GM21576 (cell line): ENCODE data around the gene BYSL.

ENCODE experiments used
- ATAC-seq: cut with Tn5 transposase; IDR thresholded peaks from one replicate; pipeline ENCODE4 v1.9.1; 2021; ENCODE audit warnings: mild to moderate bottlenecking, moderate library complexity; ENCODE audit not compliant: unreplicated experiment

The BYSL gene, protein sequence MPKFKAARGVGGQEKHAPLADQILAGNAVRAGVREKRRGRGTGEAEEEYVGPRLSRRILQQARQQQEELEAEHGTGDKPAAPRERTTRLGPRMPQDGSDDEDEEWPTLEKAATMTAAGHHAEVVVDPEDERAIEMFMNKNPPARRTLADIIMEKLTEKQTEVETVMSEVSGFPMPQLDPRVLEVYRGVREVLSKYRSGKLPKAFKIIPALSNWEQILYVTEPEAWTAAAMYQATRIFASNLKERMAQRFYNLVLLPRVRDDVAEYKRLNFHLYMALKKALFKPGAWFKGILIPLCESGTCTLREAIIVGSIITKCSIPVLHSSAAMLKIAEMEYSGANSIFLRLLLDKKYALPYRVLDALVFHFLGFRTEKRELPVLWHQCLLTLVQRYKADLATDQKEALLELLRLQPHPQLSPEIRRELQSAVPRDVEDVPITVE

DNA sequence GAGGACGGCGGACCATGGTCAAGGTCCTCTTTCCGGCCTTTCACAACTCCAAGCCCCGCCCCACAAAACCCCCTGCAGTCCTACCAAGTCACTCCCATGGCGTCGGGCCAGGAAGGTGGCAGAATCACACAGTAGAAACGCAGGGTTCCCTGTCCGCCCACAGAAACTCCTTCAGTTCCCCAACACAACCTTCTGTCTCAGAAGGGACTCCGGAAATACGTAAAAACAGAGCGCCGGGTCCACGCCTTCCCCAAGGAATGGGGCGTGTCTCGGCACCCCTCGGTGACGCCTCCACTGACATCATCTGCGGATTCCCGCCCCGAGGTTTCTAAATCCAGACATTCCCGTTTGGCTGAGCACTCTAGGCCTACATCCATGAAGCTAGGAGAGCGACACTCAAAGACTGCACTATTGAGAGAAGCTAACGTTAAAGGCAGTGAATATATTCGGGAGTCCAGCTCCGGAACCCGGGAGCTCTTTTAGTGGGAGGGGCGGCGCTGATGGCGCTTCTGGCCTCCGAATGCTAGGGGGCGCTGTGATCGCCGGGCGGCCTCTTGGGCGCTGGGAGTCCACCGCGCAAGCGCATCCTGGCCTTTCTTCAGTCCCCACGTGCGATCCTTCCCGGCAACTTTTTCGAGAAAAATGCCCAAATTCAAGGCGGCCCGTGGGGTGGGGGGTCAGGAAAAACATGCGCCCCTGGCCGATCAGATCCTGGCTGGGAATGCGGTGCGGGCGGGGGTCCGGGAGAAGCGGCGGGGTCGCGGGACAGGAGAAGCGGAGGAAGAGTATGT lies at the start of gene BYSL, which contains the start of gene MED20:
Gene BYSL, plus strand, starts transcription at position 579 of the 791 bp plus-strand sequence. Its CDS starts 64 bp downstream, at position 643.
Gene MED20, minus strand, starts transcription at position 219 of the 791 bp plus-strand sequence. Its CDS starts 121 bp downstream, at position 98.
- peak; percentile 93 for ATAC-seq

DNA sequence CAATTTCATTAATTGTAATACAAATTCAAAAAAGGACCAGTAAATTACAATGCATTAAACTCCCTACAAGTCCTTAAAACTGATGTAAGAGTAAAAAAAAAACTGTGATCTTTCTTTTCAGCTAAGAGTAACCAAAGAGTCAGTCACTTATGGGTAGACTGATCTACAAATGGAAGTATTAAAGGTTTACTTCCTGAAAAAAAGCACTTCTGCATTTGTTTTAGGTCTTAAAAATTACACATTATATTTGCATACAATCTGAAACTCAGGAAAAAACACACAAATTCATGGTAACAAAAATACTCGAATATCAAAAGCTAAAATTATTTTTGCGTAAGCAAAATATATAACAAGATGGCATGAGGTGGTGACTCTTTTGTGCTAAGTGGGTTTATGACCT lies 49.6 kb upstream of the BYSL start:
- ATAC-seq, result no peak

DNA sequence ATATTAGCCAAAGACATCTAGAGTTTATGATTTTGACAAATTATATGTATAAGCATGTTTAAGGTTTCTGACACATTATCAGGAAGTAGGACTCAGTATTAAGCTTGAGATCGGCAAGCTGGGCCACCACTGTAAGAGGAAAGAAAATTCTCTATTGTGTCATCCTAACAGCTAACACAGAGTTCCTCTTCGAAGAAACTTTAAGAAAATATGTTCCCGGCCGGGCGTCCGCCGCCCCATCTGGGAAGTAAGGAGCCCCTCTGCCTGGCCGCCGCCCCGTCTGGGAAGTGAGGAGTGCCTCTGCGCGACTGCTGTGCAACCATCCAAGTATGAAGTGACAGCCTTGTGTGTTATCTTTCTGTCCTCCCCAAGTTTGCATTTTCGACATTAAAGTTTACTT lies 49.2 kb upstream of the BYSL start:
- no peak for ATAC-seq

DNA sequence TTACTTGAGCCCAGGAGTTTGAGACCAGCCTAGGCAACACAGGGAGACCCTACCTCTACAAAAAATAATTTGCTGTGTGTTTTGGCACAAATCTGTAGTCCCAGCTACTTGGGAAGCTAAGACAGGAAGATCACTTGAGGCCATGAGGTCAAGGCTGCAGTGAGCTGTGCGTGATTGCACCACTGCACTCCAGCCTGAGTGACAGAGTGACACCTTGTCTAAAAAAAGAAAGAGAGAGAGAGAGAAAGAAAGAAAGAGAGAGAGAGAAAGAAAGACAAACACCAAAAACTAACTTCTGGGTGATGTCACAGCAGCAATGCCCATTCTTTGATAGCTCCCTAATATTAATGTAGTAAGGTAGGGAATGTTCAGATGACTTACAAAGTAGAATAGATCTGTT lies 46.6 kb upstream of the BYSL start:
- ATAC-seq, result no peak

DNA sequence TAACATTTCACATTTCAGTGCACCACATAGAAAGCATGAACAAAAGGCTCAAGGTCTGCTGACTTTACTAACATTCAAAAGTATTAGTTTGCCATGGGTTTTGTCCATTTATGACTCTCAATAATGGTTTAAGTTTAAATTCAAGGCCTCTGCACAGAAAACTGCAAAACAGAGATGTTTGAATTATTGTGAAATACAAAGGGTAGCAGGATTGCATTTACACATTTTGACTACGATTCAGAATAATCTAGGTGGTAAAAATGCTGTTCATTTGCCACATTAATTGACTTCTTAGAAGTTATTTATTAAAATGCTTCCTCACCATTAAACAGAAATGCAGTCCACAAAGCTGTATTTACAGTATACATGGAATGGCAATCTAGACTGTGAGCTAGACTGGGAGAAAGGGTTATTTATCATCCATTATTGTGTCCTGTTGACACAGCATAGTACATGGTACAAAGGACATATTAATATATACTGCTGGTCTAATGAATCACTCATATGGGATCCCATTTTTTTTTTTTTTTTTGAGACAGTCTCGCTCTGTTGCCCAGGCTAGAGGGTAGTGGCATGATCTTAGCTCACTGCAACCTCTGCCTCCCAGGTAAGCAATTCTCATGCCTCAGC lies 44.1 kb upstream of the BYSL start:
- no peak for ATAC-seq

DNA sequence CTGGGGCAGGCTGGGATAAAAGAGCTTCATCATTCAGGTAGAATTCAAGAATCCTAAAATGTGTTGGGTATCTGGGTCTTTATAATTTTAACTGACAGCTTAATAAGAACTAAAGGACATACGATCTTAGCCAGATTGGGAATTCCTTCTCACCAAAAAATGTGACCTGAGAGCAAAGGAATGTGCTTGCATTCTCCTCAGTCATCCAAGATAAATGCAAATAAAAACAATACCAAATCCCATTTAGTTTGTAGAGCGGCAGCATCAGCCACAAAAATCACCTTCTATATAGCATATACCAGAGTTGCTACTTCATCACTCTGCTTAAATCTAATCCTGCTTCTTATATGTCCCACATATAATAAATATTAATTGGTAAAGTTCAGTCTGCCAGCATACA lies 43.1 kb upstream of the BYSL start:
- no peak for ATAC-seq

DNA sequence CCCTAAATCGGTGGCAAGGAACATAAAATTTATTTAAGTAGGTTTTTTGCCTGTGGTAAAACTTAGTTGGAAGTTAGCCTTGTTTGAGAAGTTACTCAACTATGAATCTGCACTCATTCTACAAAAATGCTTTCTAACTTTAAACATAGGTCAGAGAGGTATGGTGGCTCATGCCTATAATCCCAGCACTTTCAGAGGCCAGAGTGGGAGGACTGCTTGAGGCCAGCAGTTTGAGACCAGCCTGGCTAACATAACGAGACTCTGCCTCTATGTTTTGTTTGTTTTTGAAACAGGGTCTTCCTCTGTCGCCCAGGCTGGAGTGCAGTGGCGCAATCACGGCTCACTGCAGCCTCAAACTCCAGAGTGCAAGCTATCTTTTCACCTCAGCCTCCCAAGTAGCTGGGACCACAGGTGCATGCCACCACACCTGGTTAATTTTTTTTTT lies 42.3 kb upstream of the BYSL start:
- no peak for ATAC-seq

DNA sequence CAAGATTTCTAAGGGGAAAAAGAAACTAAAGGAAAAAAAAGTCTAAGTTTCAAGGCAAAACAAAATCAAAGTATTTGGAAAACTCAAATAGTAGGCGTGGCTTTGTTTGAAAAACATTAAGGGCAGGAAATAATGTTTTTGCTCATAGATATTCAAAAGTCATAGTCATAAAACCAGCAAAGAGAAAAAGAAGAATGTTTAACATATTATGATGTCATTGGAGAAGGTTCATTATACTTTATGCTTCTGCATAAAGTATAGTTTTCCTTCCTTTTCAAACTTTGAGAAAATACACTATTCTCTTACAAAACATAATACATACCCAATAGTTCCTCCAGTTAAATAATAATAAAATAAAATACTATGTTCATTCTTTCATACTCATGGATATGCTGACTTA lies 39.8 kb upstream of the BYSL start:
- ATAC-seq, result no peak

DNA sequence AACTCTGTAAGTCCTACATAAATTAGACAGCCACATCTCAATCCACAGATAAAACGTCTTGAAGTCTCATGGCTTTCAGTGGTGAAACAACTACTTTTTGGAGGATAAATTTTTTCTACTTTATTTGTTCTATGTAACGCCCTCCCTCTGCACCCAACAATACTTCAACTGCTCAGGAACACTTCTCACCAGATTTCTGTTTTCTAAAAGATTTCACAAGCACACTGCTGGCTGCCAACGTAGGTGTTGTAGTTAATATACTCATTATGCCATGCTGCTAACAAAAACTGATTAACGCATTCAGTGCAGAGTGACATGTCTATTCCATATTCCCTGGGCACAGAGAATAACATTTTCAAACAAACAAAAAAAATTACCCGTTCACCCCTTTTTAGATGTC lies 36.3 kb upstream of the BYSL start:
- no peak for ATAC-seq

DNA sequence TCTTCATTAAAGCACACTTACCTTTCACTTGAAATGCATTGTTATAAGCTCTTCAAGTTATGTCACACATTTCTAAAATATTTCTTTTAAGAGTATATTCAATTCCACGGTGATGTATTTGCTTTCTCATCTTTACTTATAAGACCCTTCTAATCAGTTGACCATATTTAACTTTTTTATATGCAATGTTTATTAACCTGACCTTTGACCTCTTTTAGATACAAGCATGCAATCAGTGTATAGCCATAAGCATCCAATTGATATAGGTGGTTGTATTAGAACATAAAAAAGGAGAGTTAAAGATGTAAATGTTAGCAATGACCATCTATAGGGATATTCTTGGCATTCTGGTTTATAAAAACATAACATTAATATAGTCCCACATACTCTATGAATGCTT lies 35.4 kb upstream of the BYSL start:
- ATAC-seq, result no peak

DNA sequence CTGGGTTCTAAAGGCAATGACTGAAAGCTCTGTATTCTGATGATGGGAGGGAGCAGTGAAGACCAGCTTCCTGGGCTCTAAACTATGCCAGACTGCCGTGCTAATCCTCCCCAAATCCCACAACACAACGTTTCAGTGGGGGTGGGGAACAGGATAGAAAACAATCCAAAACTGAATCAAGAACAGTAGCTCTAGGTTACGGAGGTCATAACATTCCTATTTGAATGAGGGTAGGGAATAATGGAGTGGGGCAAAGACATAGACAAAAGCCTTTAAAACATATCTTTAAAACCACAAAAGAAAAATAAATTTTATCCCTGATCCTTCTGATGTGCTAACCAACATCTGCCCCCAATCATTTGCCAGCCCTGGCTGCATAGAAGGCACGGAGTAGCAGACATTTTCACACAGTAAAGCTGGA lies 34.0 kb upstream of the BYSL start:
- no peak for ATAC-seq

DNA sequence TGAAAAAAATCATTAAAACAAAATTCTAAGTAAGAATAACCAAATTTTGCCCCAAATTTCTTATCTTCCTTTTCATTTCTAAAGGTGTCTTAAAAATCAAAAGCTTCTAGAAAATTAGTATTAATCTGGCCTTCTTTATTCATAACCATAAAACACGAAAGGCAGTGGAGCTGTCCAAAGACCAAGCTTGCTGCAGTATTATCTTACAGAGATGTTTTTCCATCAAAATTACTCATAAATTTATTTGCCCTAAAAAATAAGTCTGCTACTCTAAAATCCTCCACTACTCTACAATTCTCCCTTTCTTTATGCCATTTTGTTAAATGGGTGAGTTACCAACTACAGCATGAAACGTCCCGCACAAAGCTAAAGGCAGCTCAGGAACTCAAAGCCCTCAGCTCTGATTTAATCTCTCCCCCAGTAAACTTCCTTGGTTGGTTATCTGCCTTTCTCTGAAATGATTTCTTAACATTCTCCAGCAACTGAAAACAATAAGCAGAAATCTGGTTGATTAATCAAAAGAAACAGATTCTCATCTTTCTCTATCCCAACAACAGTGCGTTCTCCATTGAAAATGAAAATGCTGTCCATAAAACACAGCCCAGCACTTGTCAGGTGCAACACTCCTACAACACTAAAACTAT lies 28.3 kb upstream of the BYSL start:
- ATAC-seq, result no peak

DNA sequence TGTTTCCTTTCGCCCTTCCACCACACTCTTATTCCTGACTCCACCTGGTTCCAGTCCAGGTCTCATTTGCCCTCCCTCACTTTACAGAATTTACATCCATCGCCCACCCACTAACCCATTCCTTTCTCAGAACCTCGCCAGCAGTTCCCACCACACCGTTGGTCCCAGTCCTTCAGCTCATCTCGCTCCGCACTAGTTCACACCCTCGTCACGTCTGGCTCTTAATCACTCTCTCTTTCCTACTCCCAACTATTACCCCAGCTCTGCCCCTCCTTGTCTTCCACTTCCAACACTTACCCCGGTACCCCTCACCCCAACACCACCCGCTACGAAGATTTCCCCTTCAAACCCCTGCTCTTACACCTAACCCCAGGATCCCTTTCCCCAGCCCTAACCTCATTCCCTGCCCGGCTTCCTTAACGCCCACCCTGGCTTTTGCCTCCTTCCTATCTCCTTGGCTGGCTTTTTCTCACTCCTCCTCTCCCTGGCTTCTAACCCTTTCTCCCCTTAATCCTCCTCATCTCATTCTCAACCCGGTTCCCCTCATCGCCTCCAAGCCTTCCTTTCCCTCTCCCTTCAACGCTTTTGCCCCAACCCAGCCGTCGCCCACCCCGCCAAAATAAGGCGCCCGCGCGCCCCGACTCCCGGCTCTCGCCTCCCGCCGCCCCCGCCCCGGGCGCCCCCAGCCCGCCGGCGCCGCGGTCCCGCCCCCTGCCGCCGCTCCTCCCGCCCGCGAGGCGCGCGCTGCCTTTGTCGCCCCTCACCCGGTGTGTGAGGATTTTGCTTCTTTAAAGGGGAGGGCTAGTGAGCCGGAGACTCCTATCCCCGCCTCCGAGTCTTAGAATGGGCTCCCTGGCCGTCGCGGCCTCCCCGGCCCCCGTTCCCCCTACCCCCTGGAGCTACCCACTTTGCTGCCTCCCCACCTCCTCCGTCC lies 26.7 kb upstream of the BYSL start:
- peak; percentile 35 for ATAC-seq

DNA sequence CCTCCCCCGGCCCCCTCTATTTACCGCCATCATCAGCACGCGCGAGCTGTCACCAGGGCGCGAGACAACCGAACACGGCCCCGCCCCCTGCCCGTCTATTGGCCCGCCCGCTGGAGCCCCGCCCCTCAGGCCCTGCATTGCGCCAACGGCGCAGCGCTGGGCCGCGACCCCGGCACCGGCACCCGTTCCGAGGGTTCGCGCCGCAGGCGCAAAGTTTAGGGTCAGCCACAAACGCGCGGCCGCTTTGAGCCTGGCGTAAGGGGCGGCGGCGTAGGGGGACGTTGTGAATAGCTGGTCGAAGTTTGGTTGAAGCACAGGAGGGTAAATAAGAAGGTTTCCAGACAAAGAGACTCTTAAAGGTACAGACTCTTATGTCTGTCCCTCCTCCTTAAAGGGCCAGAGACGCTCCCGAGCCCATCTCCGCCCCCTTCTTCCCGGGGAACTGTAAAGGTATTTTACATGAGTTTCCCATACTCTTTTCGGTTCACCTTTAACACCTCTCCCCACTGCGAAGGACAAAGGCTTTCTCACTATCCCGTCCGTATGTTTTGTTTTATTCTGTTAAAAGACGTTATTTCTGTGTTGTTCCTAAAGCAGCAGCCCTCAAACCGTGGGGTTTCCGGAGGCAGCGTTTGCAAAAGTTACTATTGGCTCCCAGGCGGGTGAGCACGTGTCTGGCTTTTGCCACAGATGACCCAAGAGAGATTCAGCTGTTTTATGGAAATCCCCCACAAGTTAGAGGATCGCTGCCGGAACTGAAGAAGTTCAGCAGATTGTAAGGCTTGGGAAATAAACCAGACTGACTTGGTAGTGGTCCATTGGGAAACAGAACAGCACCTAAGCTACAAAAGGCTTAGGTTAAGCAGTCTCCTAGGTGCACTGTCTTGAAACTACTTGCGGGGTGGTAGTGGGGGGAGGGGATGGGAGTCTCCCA lies 25.7 kb upstream of the BYSL start, which contains the start of gene USP49:
Gene USP49, minus strand, starts transcription at position 76 of the 934 bp plus-strand sequence. CDS start 88,392 bp downstream, outside the sequence.
- peak; percentile 77 for ATAC-seq

DNA sequence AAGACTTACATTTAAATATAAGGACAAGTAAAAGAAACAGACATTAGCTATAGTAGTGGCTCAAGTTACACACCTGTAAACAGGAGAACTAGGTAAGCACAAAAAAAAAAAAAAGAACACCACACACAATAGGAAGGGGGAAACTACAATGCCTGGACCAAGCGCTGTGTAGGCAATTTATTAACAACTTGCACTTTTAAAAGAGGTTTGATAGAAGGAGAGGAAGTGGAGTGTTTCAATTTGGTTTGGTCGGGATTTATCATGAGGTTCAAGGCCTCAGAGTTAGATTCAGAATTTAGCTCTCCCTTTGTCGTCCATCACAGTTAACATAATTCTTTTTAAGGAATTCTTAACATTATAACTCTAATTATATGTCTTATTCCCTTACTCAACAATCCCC lies 25.0 kb upstream of the BYSL start:
- ATAC-seq, result no peak

DNA sequence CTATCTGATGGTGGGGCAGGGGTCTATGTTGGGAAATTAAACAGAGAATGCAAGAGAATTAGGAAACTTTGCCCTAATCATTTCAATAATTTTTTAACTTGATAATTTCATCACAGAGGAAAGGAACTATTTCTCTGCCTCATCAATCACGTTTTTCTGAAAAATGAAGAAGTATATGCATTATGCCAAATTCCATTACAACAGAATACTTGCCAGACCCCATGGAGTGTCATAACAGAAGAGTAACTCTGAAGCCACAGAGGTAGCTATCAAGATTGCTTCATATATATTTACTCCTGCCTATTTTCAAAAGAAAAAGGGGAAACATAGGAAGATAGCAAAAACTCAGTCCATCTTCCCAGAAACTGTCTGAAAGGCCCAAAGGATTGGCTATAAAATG lies 20.4 kb upstream of the BYSL start:
- no peak for ATAC-seq

DNA sequence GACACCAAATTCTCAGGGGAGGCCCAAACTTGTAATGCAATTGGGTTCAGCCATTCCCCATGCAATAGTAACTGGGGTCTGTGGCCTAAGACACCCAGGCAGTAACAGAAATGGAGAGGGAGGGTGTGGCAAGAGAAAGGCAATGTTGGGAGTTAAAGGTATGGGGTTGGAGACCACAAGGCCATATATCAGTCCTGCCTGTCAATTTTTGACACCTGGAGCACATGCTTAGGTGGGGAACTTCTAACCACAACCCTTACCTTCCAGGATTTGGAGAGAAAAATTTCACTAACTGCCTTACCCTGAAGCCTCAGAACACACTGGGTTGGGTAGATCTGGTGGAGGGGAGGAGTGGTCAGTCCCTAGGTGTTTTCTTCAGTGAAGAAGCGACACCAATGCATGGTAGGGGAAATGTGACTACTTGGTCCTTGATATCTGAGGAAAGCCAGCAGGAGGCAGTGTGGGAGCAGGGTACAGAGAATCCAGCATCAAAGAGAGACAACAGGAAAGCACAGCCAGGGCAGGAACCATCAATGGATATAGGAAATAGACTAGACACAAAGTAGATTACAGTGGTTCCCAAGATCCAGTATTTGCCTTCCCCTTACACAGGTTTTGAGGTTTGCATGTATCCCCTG lies 19.3 kb upstream of the BYSL start:
- no peak for ATAC-seq

DNA sequence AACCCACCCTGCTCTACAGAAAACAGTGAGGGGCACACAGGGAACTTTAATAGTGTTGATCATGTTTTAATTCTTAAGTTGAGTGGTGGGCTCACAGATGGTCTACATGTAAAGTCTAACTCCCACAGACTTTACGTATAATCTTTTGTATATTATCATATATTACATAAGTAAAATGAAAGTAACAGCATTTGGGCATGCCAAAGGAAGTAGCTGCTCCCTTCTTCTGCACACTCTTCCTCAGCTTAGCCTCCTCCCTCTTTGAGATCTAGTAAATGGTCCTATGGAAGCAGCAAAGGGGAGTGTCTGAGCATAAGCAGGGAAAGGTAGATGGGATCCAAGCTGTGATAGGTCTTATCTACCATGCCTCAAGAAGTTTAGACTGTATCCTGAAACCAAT lies 11.6 kb upstream of the BYSL start:
- ATAC-seq, result no peak
